Spleen (tissue), 7 donors: ENCODE measurements around the gene TCEA2.

Experiments used
- CTCF ChIP-seq, 11 experiments: fragments of 200-600 bp in 7 of 11; fragments of 450-650 bp in 4 of 11; sonication (generic) in 4 of 11; IDR thresholded peaks in 8 of 11; conservative IDR thresholded peaks in 3 of 11; 1 replicate in 7 of 11; 2 replicates in 4 of 11; pipeline versions ENCODE4 v1.4.0 to v1.8.0; 2016 to 2021; ENCODE audit warnings: antibody characterized with exemption in 11 of 11, inconsistent platforms in 4 of 11, mild to moderate bottlenecking in 1 of 11
- POLR2A ChIP-seq, 3 donors: fragments of 450-650 bp; IDR thresholded peaks; one replicate each; pipeline ENCODE4 v1.5.1; 2017; ENCODE audit warnings: antibody characterized with exemption in 3 of 3, mild to moderate bottlenecking in 1 of 3
- POLR2AphosphoS5 ChIP-seq, 3 donors: sonication (generic); formaldehyde crosslinking; IDR thresholded peaks; one replicate each; pipeline ENCODE4 v1.5.1; 2017; ENCODE audit warnings: antibody characterized with exemption in 3 of 3
- donor health status: DM: no; HTN: no; CAD: no; lungs with moderate emphysema.
- donor health status: DM: no; HTN: no; CAD: no.
- donor health status: DM: no; HTN: no; CAD: no.

- TF ChIP-seq POLR2AphosphoS5 (IDR thresholded peaks at IDR 0.05) (peak in 2 of 3 donors; percentile 45 to 61), CTCF (IDR thresholded peaks at IDR 0.05 in 8 of 11, conservative IDR thresholded peaks at IDR 0.05 in 3 of 11) (no peak), POLR2A (IDR thresholded peaks at IDR 0.05) (no peak)
Measured at GRCh38 chr20:64076061-64076997, 13.3 kb downstream of the TCEA2 start.
